Measurements from ENCODE around the gene PER1. TPM values are rescaled to one million over a fixed set of nuclear protein-coding genes. Genes with fewer than 3 reads are reported as not detected.
A peak's percentile ranks its signal among the peaks of the same experiment; 100 is the strongest.

Gene PER1
- total RNA-seq, 1 donor from 2014 or later: 215 TPM

GRCh38 chr17:8153031-8153451 is 837 bp upstream of the PER1 start:
- intact Hi-C loops (cut with DNase I): no loop called here
- peak overlapping the region; percentile 100 for H3K27ac ChIP-seq
- no peaks in the 10 kb centered on the region for H3K27me3 ChIP-seq
- TF ChIP-seq CTCF (IDR thresholded peaks at IDR 0.05): no peak
- H3K4me1 ChIP-seq: peaks cover 47% of the 10 kb centered on the region
- peaks cover 16 to 28% of the 10 kb centered on the region in 2 donors for H3K36me3 ChIP-seq
- no peak for DNase-seq (ENCODE audit: extremely low spot score in 2 of 2)
- H3K4me3 ChIP-seq: peak overlapping the region; percentile 84 to 98
- H3K9me3 ChIP-seq: no peaks in the 10 kb centered on the region

GRCh38 chr17:8151641-8152111 is 528 bp downstream of the PER1 start:
- no peaks in the 10 kb centered on the region for H3K9me3 ChIP-seq
- intact Hi-C loops (cut with DNase I): no loop called here
- peaks cover 43% of the 10 kb centered on the region for H3K4me1 ChIP-seq
- peaks cover 26 to 41% of the 10 kb centered on the region in 2 donors for H3K36me3 ChIP-seq
- H3K4me3 ChIP-seq: peak overlapping the region; percentile 84 to 98
- TF ChIP-seq POLR2A (IDR thresholded peaks at IDR 0.05) (peak in 1 of 2 donors; percentile 4), POLR2AphosphoS5 (IDR thresholded peaks at IDR 0.05; ENCODE audit: insufficient read depth in 1 of 2, low read depth in 1 of 2) (no peak)
- peak overlapping the region; percentile 100 for H3K27ac ChIP-seq
- H3K27me3 ChIP-seq: no peaks in the 10 kb centered on the region
- peak in 1 of 2 donors; percentile 96 for DNase-seq (ENCODE audit: extremely low spot score in 2 of 2)

GRCh38 chr17:8151120-8151640 is 1.0 kb downstream of the PER1 start:
- H3K4me1 ChIP-seq: peaks cover 43% of the 10 kb centered on the region
- peak overlapping the region; percentile 84 to 98 for H3K4me3 ChIP-seq
- H3K27me3 ChIP-seq: no peaks in the 10 kb centered on the region
- H3K36me3 ChIP-seq: peaks cover 30 to 46% of the 10 kb centered on the region in 2 donors
- H3K27ac ChIP-seq: peak overlapping the region; percentile 100
- DNase-seq (ENCODE audit: extremely low spot score in 2 of 2): peak in 1 of 2 donors; percentile 96
- H3K9me3 ChIP-seq: no peaks in the 10 kb centered on the region
- TF ChIP-seq POLR2A (IDR thresholded peaks at IDR 0.05) (peak in 1 of 2 donors; percentile 59), CTCF (IDR thresholded peaks at IDR 0.05) (no peak), POLR2AphosphoS5 (IDR thresholded peaks at IDR 0.05; ENCODE audit: insufficient read depth in 1 of 2, low read depth in 1 of 2) (peak; percentile 89)
- intact Hi-C loops (cut with DNase I): no loop called here

- peaks cover 33 to 53% of the 10 kb centered on the region in 2 donors for H3K36me3 ChIP-seq
- intact Hi-C loops (cut with DNase I): no loop called here
These were observed 1.7 kb downstream of the PER1 start for GRCh38 chr17:8150194-8151119.

More at GRCh38 chr17:8150194-8151119, 1.7 kb downstream of the PER1 start:
- peak in 1 of 2 donors; percentile 91 for DNase-seq (ENCODE audit: extremely low spot score in 2 of 2)
- Histone ChIP-seq H3K4me3 (peak overlapping the region; percentile 84 to 98), H3K9me3 (no peaks in the 10 kb centered on the region), H3K4me1 (peaks cover 43% of the 10 kb centered on the region), H3K27ac (peak overlapping the region; percentile 100), H3K27me3 (no peaks in the 10 kb centered on the region)
- TF ChIP-seq CTCF (IDR thresholded peaks at IDR 0.05) (no peak), POLR2AphosphoS5 (IDR thresholded peaks at IDR 0.05; ENCODE audit: insufficient read depth in 1 of 2, low read depth in 1 of 2) (no peak), POLR2A (IDR thresholded peaks at IDR 0.05) (no peak)

All from vagina (tissue), 2 donors.